B cell (primary cell): ENCODE results near the gene NPW. TPM values are rescaled to one million over a fixed set of nuclear protein-coding genes. Genes with fewer than 3 reads are reported as not detected.

ENCODE experiments used
- ATAC-seq: fragments of 200-7000 bp; cut with Tn5 transposase; one replicate; pipeline ENCODE4 v1.10.0; 2021; ENCODE audit warnings: low read depth, mild to moderate bottlenecking, moderate number of reproducible peaks, moderate library complexity
- CTCF ChIA-PET: fragments of 350-600 bp; sonication (Branson Sonifier 250); formaldehyde crosslinking; loops from one replicate; lab custom pipeline; 2021; ENCODE audit warnings: antibody characterized with exemption, inconsistent platforms; lab: Charles Lee
- POLR2A ChIA-PET: fragments of 350-600 bp; sonication (Branson Sonifier 250); formaldehyde crosslinking; loops from one replicate; lab custom pipeline; 2021; ENCODE audit warnings: antibody characterized with exemption; lab: Charles Lee
- DNase-seq: peaks from one replicate; pipeline ENCODE4 v3.0.0; 2013
- H2AFZ ChIP-seq: 2 replicates; pipeline ENCODE4 v1.6.1; 2012; ENCODE audit warnings: mild to moderate bottlenecking, low read depth, low read length; ENCODE audit not compliant: insufficient read depth, poor library complexity, severe bottlenecking
- H3K27ac ChIP-seq, 2 donors: 1 replicate in 1 of 2; 2 replicates in 1 of 2; pipeline ENCODE4 v1.5.1; 2012 to 2013; ENCODE audit warnings: low read length in 2 of 2, mild to moderate bottlenecking in 2 of 2, moderate library complexity in 1 of 2
- H3K27me3 ChIP-seq, 4 experiments: fragments of 200-600 bp in 1 of 4; sonication (generic) in 1 of 4; replicated peaks in 1 of 4; 1 replicate in 2 of 4; 2 replicates in 2 of 4; pipeline versions ENCODE4 v1.6.1 to v1.7.0; 2013 to 2016; ENCODE audit warnings: low read length in 3 of 4, mild to moderate bottlenecking in 2 of 4, mixed read lengths in 1 of 4, moderate library complexity in 1 of 4; ENCODE audit not compliant: insufficient read depth in 4 of 4, control insufficient read depth in 3 of 4; ENCODE audit errors: control extremely low read depth in 1 of 4
- H3K36me3 ChIP-seq, 2 experiments: replicated peaks in 1 of 2; 1 replicate in 1 of 2; 2 replicates in 1 of 2; pipeline versions ENCODE4 v1.6.1 to v1.7.1; 2013; ENCODE audit warnings: low read length in 1 of 2; ENCODE audit not compliant: insufficient read depth in 2 of 2, control insufficient read depth in 1 of 2; ENCODE audit errors: control extremely low read depth in 1 of 2, extremely low read depth in 1 of 2
- H3K4me1 ChIP-seq, 2 donors: fragments of 200-600 bp in 1 of 2; sonication (generic) in 1 of 2; 1 replicate in 1 of 2; 2 replicates in 1 of 2; pipeline versions ENCODE4 v1.5.1 to v1.6.1; 2013 to 2017; ENCODE audit warnings: low read length in 2 of 2; ENCODE audit not compliant: control insufficient read depth in 2 of 2, insufficient read depth in 2 of 2
- H3K4me2 ChIP-seq: replicated peaks from 2 replicates; pipeline ENCODE3; 2012; ENCODE audit warnings: mild to moderate bottlenecking, low read depth, low read length; ENCODE audit not compliant: poor library complexity, severe bottlenecking
- H3K4me3 ChIP-seq, 5 experiments: fragments of 200-600 bp in 1 of 5; sonication (generic) in 1 of 5; 1 replicate in 3 of 5; 2 replicates in 2 of 5; pipeline versions ENCODE4 v1.5.1 to v1.7.0; 2011 to 2016; ENCODE audit warnings: low read length in 4 of 5, mild to moderate bottlenecking in 4 of 5, low read depth in 2 of 5, control low read depth in 1 of 5, moderate library complexity in 1 of 5; ENCODE audit not compliant: insufficient read depth in 1 of 5; ENCODE audit errors: control extremely low read depth in 1 of 5, extremely low read depth in 1 of 5
- H3K79me2 ChIP-seq: fragments of 200-600 bp; sonication (generic); one replicate; pipeline ENCODE4 v1.6.0; 2016; ENCODE audit warnings: low read length; ENCODE audit not compliant: control insufficient read depth, insufficient read depth
- H3K9ac ChIP-seq: fragments of 200-600 bp; sonication (generic); 2 replicates; pipeline ENCODE4 v1.6.1; 2017; ENCODE audit warnings: mild to moderate bottlenecking, low read length, moderate library complexity
- H3K9me3 ChIP-seq, 3 donors: one replicate each; pipeline versions ENCODE4 v1.6.1 to v1.7.1; 2013; ENCODE audit warnings: low read length in 2 of 3; ENCODE audit not compliant: control insufficient read depth in 2 of 3, insufficient read depth in 1 of 3; ENCODE audit errors: control extremely low read depth in 1 of 3
- H4K20me1 ChIP-seq: 2 replicates; pipeline ENCODE4 v1.6.0; 2012; ENCODE audit warnings: mild to moderate bottlenecking, low read length; ENCODE audit not compliant: insufficient read depth, control insufficient read depth, poor library complexity, severe bottlenecking
- H3K27ac Mint-ChIP-seq: one replicate; pipeline ENCODE4 v1.8.0; 2021; ENCODE audit warnings: mixed read lengths
- H3K27me3 Mint-ChIP-seq: one replicate; pipeline ENCODE4 v1.8.0; 2021; ENCODE audit warnings: mixed read lengths
- H3K4me1 Mint-ChIP-seq: one replicate; pipeline ENCODE4 v1.8.0; 2021; ENCODE audit warnings: mixed read lengths
- H3K4me3 Mint-ChIP-seq: one replicate; pipeline ENCODE4 v1.8.0; 2021; ENCODE audit warnings: mixed read lengths
- H3K9me3 Mint-ChIP-seq: one replicate; pipeline ENCODE4 v1.8.0; 2022; ENCODE audit warnings: mixed read lengths; ENCODE audit not compliant: insufficient read depth
- CTCF ChIP-seq: fragments of 200-600 bp; IDR thresholded peaks from one replicate; pipeline ENCODE4 v1.8.0; 2022; ENCODE audit warnings: antibody characterized with exemption, mild to moderate bottlenecking
- EZH2 ChIP-seq: IDR thresholded peaks from 2 replicates; pipeline ENCODE4 v1.6.1; 2012; ENCODE audit warnings: borderline replicate concordance, low read depth, mild to moderate bottlenecking, moderate library complexity, low read length; ENCODE audit not compliant: insufficient read depth, poor library complexity, severe bottlenecking
- WGBS: methylation state at CpG from one replicate; pipeline ENCODE4 v1.1.5; 2013; ENCODE audit warnings: missing lambda C conversion rate; ENCODE audit not compliant: insufficient coverage; 5-methylcytosine and 5-hydroxymethylcytosine counted together
- intact Hi-C: fragments of 100-400 bp; cut with micrococcal nuclease; formaldehyde crosslinking; loops from one replicate; pipeline ENCODE4 v1.10.0; 2022
- polyA plus RNA-seq: library from polyadenylated mRNA; depleted of rRNA; stranded (reverse); fragments of >200 nt; gene quantifications from 2 replicates; pipeline ENCODE4 v1.2.3, GENCODE V29; 2012
- total RNA-seq, 2 donors: library from RNA; stranded (reverse); fragments of 120-200 nt in 1 of 2; gene quantifications; 1 replicate in 1 of 2; 2 replicates in 1 of 2; pipeline versions ENCODE4 v1.2.3 to v1.2.4, GENCODE V29; 2013 to 2022

The NPW gene
- total and polyA plus RNA-seq, 2 donors (not counting 1 experiment from before 2014, with no cell fraction given) = 0.13 to 1.7 TPM

DNA sequence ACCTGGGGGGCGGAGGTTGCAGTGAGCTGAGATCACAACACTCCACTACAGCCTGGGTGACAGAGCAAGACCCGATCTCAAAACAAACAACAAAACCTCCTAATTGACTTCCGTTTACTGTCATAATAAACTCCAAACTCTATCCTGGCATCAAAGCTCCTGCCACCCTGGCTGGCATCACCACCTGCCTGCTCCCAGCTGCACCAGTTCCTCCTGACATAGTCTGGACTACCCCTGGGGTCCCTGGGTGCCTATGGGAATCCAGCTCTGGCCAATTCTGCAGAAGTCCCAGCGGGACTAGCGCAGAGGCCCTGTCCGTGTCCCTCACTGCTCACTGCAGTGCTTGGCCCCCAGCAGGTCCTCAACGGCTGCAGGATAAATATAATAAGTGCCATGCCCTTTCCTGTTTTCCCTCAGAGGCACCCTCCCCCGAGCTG lies 27.3 kb downstream of the NPW start:
- POLR2A ChIA-PET = interaction anchor here (0.6 kb wide), 1 partner anchor 442 kb away, joined by 10 read pairs; no protein-coding TSS in a partner anchor
- intact Hi-C loops = loop anchor here (1.0 to 5.0 kb wide), 4 partner anchors 24 to 220 kb away; partner anchors contain the start of genes RNPS1, TRAF7 and ZNF598
- Histone ChIP-seq H3K4me2 (peak overlapping the region; percentile 96), H2AFZ (peak overlapping the region; percentile 93), H3K27ac (no peak overlapping the region), H3K9me3 (no peaks in the 10 kb centered on the region), H3K27me3 (no peaks in the 10 kb centered on the region), H3K4me3 (peak overlapping the region in 4 of 5 experiments; percentile 75 to 79 (median 78)), H3K36me3 (peaks cover 0 to 8% of the 10 kb centered on the region in 2 experiments), H3K9ac (peak overlapping the region; percentile 75), H4K20me1 (no peaks in the 10 kb centered on the region), H3K79me2 (peaks cover 51% of the 10 kb centered on the region), H3K4me1 (peaks cover 17 to 35% of the 10 kb centered on the region in 2 donors)
- no peak for ATAC-seq
- Mint-ChIP-seq H3K9me3 (no peaks in the 10 kb centered on the region), H3K4me3 (peak overlapping the region; percentile 91), H3K4me1 (peaks cover 20% of the 10 kb centered on the region), H3K27ac (peak overlapping the region; percentile 72), H3K27me3 (no peaks in the 10 kb centered on the region)
- 25% methylated on average over 7 of the region's 8 CpGs for WGBS
- CTCF ChIA-PET = interaction anchor here (1.3 to 2.6 kb wide), 3 partner anchors 8 to 93 kb away, joined by 5 to 16 read pairs (median 6); partner anchors contain the start of gene NHERF2
- no peak for DNase-seq
- TF ChIP-seq CTCF = no peak
- TF ChIP-seq EZH2 = no peak
